NCI-H1436 (cell line): ENCODE data around the gene PTHLH.

ENCODE experiments used
- DNase-seq: peaks from one replicate; lab custom pipeline; 2025; lab: John Stamatoyannopoulos, UW

PTHLH gene

DNA sequence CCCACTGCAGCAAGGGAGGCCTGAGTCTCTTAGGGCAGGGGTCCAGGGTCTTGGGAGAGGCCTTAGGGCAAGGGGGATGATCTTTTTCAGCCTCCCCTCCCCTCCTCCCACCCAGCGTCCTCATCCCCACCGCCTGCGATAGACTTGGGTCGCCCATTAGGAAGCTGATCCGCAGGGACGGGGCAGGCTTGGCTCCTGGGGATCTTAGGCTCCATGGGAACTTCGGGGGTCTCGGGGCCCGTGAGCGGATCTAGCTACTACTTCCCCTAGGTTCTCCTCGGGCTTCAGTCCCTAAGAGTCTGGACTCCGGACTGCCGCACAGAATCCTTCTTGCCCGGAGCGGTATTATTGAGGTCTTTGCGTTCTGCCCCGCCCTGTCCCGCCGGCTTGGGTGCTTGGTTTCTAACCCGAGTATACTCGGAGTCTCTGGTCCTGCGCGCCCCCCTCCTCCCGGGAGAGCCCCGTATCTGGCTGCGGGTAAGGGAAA is 2.2 kb upstream of the PTHLH start:
- no peak for DNase-seq

GRCh38 chr12:27973487-27973890 is 956 bp upstream of the PTHLH start:
- no peak for DNase-seq

DNA sequence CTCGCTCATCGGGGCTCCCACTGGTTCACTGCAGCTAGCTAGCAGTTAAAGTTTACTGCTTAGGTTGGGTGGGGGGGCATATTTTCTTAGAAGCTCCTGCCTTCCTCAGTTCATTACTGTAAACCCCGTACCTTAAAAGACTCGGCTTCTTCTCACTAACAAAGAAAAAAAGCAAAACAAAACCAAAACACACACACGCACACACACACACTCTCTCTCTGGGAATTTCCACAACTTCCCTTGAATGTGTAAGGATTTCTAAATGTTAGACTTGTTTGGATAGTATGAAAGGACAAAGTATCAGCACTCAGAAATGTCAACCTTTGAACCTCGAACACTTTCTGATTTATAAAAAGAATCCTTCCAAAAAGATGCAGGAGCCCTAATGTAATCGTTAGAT is 927 bp downstream of the PTHLH start:
- DNase-seq, result no peak

- no peak for DNase-seq
These were observed 1.4 kb downstream of the PTHLH start for GRCh38 chr12:27971121-27971489.

- no peak for DNase-seq
These were observed 2.0 kb downstream of the PTHLH start for GRCh38 chr12:27970401-27971120.

GRCh38 chr12:27969624-27970400 is 2.7 kb downstream of the PTHLH start:
- DNase-seq, result no peak

GRCh38 chr12:27968972-27969623 is 3.4 kb downstream of the PTHLH start:
- DNase-seq, result no peak

DNA sequence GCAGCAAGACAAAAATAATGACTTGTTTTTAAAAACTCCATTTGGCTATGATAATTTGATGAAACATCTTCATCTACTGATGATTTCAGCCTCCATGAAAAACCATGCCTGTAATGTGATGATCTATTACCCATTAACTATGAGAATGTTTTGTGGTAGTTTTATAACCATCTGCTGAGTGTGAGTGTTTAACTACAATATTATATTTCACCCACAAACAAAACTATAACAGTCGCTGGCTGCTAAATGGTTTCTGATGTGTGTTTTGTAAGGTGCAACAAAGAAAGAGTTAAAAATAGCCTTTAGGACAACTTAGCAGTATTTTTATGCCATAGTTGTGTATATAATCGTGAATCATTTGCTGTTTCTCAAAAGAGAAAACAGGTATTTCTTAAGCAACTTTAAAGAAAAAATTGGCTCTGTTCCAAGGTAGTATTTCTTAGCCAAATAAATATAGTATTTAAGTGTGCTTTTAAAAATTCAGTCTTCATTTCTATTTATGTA is 4.9 kb downstream of the PTHLH start:
- no peak for DNase-seq

DNA sequence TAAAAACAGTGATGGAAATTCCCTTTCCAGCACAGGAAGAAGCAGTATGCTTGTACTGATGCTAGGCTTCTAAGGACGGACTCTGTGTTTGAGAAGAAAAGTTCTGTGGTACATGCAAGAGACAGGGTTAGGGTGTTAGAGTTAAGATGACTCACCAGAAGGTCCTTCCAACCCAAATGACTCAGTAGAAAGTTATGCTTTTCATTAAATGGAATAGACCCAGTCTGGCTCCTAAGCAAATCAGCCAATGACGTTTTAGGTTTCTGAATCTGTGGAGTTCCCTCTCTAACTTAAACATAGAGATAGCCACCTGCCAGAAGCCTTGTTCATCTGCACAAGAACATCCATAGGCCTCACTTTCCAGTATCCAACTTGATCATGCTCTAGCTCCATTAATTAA is 5.7 kb downstream of the PTHLH start:
- DNase-seq, result no peak

GRCh38 chr12:27965966-27966365 is 6.6 kb downstream of the PTHLH start:
- no peak for DNase-seq

DNA sequence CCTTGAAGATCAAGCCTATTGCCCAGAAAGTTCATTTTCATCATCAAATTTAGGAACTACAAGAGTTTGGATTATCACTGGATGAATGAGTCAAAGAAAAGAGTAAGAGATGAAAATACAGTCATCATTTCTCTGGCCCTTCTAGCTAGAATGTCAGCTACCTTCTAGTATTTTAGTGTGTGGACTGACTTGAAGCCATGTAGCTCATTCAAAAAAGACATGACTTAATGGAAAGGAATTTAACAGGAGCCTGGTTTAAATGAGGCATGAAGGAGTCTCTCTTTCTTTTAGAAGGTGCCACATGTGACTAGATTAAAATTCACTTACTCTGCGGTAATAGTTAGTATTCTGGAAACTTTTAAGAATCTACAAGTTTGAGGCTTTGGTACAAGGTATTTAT is 7.1 kb downstream of the PTHLH start:
- no peak for DNase-seq

- DNase-seq, result no peak
These were observed 8.4 kb downstream of the PTHLH start for GRCh38 chr12:27964123-27964522.

DNA sequence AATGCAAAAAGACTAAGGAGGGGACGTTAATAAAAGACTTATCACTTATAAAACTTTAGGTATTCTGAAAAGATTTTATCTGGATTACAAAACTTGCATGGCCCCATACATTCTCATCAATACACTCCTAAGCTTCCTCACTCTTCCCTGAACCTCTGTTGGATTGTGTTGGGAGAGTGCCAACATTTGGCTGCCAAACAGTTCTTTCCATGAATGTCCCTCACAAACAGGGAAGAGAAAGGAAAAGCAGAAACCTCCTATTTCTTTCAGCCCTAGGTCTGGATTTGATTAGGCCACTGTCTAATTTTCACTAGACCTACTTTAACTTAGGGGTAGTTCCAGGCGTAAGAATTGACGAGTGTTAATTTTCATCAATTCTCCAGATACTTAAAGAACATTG is 11.7 kb downstream of the PTHLH start:
- DNase-seq, result no peak

GRCh38 chr12:27958675-27959074 is 13.9 kb downstream of the PTHLH start:
- DNase-seq, result no peak

DNA sequence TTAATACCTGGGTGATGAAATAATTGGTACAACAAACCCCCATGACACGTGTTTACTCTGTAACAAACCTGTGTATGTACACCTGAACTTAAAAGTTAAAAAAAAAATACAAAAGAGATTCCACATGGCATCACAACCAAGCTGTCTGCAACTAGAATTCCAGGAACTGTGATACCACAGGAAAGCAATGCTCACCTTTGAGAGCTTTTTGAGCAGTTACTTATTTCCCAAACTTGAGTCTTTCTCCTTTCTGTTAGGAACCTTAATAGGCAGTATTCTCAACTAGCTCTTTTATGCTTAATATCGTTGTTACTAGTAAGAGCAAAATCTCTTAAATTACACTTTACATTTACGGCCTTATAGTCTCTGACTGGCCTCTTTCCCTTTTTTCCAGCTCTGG is 15.2 kb downstream of the PTHLH start:
- DNase-seq, result no peak

DNA sequence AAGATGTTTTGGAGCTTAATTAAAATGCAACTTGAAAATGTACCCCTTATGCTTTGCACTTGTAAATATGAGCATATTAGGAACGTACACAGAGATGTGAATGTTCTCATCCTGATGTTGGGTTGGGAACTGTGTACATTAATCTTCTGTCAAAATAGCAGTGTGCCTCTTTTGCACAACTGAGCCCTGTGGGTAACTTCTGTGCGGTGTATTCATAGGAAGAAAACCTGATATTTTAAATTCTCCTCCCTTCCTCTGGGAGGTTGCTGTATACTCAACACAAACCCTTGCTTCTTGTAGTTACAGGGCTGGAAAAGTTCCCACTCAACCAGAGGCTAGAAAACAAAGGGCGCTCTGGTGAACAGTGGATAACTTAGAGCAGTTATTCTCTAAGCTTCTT is 18.7 kb downstream of the PTHLH start:
- no peak for DNase-seq

DNA sequence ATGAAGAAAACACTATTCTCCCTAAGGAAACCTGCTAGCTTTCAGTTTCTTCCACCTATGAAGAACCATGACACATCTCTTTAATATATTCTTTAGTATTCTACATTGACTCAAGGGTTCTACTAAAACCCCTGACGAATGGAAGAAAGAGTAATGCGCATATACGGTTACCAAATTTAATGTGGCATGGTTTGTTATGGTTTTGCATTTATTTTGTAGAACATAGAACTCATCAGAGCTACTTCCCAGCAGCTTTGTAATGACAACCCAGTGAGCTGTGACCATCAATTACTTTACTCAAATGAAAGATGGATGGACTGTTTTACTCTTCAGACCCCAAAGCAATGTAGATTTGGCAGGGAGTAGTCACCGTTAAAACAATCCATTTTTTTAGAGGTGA is 19.2 kb downstream of the PTHLH start:
- DNase-seq, result no peak

GRCh38 chr12:27952510-27952909 is 20.0 kb downstream of the PTHLH start:
- DNase-seq, result no peak

- DNase-seq, result no peak
These were observed 20.6 kb downstream of the PTHLH start for GRCh38 chr12:27951898-27952297.

DNA sequence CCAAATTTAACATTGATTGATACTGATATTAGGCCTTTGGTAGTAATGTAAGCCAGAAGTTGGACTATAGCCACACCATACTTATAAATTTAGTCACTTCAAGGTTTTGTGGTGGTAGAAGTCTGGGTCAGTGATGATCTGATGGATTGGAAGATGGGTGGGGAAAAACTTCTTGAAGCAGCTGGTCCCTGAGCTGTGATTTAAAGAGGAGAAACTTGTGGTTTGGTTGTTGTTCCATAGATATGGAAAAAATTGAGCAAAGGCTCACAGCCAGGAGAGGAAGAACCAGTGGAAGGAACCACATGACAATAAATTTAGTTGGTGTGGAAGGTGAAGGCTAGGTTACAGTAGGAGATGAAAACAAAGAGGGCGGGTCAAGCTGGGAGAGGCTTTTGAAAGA is 26.1 kb downstream of the PTHLH start:
- DNase-seq, result no peak

GRCh38 chr12:27940756-27941402 is 31.7 kb downstream of the PTHLH start:
- DNase-seq, result peak; percentile 10

GRCh38 chr12:27940245-27940644 is 32.3 kb downstream of the PTHLH start:
- no peak for DNase-seq
